ENCODE measurements around the gene CXCR5.
A peak's percentile ranks its signal among the peaks of the same experiment; 100 is the strongest.

CXCR5 gene

DNA sequence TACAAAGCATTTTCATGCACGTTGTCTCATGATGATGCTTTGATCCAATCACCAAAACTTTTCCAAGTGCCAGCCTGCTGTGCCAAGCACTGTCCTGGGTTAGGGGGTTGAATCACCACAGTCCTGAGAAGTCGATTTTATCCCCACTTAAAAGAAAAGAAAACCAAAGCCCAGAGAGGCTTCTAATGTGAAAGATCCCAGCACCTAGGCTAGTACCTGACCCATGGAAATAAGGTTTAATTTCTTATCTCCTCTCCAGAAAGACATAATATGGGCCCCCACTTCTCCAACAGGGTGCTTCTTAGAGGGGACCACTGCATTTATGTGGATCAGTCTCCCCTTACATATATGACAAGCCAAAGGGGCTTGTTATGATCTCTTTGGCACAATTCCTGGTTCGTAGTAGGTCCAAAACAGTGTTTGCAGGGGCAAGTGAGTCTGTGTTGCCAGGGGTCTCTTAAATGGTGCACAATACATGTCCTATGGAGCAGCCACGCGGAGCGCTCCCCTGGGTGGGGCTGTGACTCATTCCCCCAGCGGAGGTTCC, 43.9 kb downstream of the CXCR5 start:
- no peak for DNase-seq (ENCODE audit: low spot score)

DNA sequence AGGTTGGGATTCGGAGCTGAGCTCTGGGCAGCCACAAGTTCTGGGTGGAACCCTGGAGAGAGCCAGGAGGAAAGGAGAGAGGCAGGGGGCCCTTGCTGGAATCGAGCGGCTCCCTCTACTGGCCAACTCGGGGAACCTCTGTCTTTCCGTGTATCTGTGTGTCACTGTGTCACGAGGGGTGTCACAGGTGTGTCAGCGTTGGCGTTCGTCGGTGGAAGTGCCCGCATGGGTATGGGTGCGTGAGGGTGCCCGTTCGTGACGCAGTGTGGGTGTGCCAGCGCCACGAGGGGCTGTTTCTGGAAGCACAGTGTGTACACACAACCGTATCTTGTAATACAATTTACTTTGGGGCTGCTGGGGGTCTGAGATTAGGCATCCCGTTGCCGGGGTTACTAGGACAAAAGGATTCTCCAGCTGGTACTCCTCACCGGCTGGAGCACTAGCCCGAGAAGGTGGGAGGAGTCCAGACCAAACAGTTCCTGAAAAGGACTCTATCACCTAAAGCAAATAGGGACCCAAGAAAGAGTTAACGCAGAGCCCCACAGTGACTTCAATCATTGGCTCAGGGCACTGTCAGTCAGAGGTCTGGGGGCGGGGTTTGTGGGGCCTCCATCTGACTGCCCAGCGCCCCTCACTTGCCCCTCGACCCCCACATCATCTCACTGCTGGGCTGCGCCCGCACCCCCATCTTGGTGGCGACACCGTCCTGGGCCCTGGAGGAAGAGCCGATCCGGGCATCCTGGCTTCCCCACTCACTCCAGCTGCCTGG, 44.6 kb downstream of the CXCR5 start:
- peak; percentile 77 for DNase-seq (ENCODE audit: low spot score)

DNA sequence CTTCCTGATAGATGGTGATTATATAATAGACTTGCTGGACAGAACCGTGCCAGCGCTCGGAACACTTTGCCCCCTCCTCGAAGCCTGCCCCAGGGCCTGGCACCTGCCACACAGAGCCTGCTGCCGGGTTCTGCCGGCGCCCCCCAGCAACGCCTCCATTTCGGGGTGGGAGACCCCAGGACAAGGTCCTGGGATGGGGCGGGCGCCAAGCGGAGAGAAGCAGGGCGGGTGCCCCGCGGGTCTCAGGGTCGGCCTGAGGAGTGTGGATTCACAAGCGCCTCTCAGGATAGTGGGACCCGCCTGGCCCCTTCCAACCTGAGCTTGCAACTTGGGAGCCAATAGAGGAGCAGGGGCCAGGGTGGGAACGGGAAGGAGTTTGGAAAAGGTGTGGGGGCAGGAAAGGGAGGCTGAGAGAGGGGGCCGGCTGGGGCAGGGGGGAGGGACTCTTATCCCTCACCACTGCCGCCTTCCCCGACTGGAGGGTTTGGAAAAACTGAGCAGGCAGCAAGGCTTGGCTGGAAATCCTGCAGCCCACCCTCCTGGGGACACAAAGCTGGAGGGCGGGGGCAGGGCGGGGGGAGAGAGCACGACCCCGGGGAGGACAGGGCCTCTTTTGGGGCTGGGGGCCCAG, 45.3 kb downstream of the CXCR5 start:
- DNase-seq (ENCODE audit: low spot score): no peak

DNA sequence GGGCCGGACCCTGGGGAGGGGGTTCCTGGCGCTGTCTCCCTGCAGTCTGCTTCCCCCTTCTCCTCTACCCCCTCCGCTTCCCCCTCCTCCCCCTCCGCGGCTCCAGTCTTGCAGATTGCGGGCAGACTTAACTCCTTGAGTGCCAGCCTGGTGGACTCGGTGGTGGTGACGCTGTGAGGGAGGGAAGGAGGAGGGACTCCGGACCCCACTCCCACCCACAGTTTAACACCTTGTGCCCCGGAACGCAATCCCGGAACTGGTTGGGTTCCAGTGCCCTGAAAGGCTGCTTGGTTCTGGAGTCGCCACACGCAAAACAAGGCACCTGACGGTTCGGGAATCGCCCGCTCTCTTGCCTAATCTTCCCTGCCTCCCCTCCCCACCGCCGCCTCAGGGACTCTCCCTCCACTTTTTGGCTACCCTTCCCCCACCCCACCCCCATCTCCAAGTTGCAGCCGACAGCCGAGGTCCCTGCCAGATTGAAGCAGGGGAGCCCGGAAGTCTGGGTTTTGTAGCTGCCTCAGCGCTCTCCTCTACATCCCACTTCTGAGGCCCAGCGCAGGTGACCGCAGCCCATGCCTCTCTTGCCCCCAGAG, 45.9 kb downstream of the CXCR5 start:
- DNase-seq (ENCODE audit: low spot score): peak; percentile 76

DNA sequence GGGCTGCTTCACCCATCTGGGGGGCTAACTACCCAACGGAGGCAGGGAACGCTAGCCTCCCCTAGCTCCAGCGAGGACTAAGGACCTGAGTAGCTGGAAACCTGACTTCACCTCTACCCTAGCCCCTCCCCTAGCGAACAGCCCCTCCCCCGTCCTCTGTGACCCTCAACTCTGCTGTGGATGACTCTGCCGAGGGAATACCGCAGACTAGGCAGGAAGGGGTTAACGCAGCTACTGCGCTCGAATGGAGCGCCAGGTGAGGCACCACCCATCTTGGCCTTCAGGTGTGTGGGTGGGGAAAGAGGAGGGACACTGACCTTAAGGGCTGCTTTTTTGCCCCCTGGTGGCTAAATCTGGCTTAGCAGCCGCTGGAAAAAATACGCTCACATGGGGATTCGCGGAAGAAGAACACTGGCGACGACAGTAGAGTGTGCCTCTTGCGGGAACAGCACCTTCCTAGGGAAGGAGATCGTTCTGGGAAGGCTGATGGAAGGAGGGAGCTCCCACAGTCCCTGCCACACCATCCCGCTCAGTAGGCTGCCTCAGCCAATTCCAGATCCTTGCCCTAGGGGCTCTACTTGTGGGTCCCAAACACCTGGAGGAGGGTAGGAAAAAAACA, 46.5 kb downstream of the CXCR5 start:
- DNase-seq (ENCODE audit: low spot score): peak; percentile 92

DNA sequence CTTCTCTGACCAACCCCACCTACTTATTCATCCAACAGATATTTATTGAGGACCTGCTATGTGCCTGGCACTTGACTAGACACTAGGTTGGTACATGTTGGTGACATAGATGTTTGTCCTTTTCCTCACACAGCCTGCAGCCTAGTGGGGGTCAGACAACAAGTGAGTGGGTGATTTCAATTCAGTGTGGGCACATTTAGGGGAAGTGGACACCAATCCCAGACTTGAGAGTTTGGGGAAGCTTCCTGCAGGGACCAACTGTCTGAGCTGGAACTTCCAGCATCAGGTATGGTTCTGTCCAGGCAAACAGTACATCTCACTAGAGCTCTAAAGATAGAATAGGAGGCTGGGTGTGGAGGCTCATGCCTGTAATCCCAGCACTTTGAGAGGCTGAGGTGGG, 47.9 kb downstream of the CXCR5 start:
- no peak for DNase-seq (ENCODE audit: low spot score)

DNA sequence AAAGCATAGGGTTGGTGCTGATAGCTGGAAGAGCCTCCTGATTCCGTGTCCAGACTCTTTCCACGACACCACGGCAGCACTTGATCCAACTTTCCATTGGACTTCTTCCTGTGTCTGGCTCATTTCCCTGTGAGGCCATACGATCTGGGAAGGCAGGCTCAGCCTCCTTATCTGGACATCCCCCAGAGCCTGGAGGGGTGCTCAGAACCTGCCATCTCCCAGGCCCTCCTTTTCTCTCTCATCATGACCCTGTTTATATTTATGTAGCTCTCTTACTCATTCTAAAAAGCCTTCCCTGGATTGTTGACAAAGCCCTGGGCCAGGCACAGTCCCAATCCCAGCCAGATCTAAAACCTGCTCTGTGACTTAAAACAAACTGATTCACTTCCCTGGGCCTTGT, 49.8 kb downstream of the CXCR5 start:
- no peak for DNase-seq (ENCODE audit: low spot score)

DNA sequence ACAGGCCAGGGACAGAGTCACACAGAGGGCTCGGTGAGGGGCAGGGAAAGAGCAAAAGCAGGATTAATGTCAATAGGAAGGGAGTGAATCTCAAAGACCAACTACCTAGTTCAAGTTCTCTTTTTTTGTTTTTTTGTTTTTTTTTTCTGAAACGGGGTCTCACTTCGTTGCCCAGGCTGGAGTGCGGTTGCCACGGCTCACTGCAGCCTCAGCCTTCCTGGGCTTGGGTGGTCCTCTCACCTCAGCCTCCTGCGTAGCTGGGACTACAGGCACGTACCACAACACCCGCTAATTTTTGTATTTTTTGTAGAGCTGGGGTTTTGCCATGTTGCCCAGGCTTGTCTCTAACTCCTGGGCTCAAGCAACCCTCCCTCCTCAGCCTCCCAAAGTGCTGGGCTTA, 51.7 kb downstream of the CXCR5 start:
- DNase-seq (ENCODE audit: low spot score): no peak

DNA sequence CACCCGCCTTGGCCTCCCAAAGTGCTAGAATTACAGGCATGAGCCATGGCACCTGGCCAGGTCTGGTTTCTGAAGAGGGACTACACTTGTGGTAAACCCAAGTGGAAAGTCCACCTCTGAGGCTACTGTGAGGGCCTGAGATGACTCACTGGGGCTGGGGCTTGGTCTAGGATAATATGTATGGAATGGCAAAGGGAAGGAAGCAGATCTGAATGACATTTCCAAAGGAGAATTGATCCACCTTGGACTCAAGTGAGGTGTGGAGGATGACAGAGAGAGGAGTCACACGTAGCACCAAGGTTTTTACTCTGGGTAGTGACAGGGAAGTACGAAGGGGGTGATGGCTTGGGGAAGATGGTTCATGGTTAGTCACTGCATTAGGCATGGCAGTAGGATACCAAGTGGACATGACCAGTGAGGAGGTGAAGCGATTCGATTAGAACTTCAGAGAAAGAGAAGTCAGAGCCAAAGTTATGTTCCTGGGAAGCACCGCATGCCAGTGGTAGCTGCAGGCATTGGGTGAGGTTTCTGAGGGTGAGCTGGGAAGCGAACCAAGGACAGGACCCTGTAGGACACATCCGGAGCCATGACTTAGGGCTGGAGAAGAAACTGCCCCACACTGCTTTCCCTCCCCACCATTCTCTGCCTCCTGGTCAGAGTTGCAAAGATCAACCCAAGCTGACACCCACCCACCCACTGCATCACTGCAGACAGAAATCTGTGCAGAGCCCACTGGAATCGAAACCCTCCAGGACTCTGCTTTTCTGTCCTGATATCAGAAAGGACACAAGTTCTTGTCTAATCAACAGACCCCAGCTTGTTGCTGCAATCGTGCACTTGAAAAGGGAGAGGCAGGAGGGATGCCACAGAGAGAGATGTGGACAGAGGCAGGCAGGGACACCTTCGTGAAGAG, 55.1 kb downstream of the CXCR5 start:
- peak; percentile 3 for DNase-seq (ENCODE audit: low spot score)

DNA sequence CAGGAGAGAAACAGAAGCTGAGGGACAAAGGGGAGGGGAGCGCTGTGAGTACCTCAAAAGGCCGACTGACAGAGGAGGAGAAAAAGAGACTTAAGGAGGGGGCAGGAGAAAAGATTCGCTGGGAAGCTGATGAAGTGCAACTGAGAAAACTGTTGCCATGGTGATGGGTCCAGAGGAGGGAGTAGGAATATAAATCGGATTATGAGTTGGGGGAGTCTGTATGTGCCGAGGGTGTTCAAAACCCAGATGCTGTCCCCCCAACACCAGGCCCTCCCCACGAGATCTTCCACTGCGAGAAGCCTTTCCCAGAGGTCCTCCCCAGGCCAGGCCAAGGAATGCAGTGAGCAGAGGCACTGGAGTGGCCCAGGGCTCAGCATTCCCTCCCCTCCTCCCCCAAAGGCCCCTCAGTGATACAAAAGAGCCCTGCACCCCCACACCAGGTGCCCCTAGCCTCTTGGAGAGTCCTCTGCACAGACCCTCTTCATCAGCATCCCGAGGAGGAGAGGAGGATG, 55.8 kb downstream of the CXCR5 start:
- DNase-seq (ENCODE audit: low spot score): no peak

DNA sequence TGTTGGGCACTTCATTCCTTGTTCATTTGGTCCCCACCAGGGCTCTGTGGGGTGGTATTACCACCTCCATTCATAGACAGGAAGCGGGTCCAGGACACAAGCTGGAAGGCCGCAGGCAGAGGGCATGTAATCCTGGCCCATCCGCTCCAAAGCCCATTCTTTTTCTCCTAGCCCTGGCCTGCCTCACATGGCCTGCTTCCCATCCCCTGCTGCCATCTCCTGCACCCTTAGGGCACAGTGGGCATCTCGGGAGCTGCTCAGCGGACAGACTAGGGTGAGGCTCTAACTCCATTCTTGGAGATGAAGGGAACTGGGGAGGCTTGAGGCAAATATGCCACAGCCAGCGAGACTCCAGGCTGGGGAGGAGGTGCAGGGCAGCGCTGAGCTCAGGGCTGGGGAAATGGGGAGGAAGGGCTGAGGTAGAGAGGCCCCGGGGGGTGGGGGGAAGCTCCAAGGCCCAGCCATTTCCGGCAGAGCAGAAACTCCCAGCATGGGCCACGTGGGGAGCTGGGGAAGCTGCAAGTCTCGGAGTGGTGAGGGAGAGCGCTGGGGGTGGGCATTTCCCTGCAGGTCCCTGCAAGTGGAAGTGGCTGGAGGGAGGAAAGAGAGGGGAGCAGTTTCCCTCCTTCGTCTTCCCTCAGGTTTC, 56.4 kb downstream of the CXCR5 start:
- peak; percentile 64 for DNase-seq (ENCODE audit: low spot score)

DNA sequence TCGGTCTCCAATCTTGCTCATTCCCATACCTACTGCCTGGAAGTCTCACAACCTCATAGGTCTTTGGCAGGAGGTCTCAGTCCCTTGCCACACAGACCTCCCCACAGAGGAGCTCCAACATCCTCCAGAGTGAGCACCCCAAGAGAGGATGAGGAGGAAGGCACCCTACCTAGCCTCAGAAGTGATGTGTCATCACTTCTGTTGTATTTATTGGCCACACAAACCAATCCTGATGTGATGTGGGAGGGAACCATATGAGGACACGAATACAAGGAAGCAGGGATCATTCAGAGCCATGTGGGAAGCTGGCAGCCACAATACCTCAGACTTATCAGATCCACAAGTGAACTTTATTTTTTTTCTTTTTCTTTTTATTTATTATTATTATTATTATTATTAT, 63.4 kb downstream of the CXCR5 start:
- no peak for DNase-seq (ENCODE audit: low spot score)
